ENCODE results near the gene ZIK1.

Gene ZIK1

DNA sequence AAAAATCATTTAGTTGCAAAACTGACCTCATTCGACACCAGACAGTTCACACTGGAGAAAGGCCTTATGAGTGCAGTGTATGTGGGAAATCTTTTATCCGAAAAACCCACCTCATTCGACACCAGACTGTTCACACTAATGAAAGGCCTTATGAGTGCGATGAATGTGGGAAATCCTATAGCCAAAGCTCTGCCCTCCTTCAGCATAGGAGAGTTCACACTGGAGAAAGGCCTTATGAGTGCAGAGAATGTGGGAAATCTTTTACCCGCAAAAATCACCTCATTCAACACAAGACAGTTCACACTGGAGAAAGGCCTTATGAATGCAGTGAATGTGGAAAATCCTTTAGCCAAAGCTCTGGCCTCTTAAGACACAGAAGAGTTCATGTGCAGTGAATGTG is 23.0 kb downstream of the ZIK1 start:
- no peak for DNase-seq
- intact Hi-C loops (cut with DNase I), result no loop called here

GRCh38 chr19:57611113-57611512 is 27.2 kb downstream of the ZIK1 start:
- intact Hi-C loops (cut with DNase I), result no loop called here
- DNase-seq, result no peak

- peak; percentile 82 to 98 (median 91) for DNase-seq
- intact Hi-C loops (cut with DNase I), result no loop called here
Measured at GRCh38 chr19:57613941-57614743, 30.2 kb downstream of the ZIK1 start, which contains the start of gene ZNF134. Gene ZNF134 (plus strand): TSS chr19:57614242. CDS start chr19:57619469, 5,227 bp downstream.

- DNase-seq, result no peak
- intact Hi-C loops (cut with DNase I), result no loop called here
Measured at GRCh38 chr19:57615346-57615745, 31.4 kb downstream of the ZIK1 start.

DNA sequence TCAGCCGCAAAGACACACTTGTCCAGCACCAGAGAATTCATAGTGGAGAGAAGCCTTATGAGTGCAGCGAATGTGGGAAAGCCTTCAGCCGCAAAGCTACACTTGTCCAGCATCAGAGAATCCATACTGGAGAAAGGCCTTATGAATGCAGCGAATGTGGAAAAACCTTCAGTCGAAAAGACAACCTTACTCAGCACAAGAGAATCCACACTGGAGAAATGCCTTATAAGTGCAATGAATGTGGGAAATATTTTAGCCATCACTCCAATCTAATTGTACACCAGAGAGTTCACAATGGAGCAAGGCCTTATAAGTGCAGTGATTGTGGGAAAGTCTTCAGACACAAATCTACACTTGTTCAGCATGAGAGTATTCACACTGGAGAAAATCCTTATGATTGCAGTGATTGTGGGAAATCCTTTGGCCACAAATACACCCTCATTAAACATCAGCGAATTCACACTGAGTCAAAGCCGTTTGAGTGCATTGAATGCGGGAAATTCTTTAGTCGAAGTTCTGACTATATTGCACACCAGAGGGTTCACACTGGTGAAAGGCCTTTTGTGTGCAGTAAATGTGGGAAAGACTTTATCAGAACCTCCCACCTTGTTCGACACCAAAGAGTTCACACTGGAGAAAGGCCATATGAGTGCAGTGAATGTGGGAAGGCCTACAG is 36.9 kb downstream of the ZIK1 start:
- no peak for DNase-seq
- intact Hi-C loops (cut with DNase I), result no loop called here

DNA sequence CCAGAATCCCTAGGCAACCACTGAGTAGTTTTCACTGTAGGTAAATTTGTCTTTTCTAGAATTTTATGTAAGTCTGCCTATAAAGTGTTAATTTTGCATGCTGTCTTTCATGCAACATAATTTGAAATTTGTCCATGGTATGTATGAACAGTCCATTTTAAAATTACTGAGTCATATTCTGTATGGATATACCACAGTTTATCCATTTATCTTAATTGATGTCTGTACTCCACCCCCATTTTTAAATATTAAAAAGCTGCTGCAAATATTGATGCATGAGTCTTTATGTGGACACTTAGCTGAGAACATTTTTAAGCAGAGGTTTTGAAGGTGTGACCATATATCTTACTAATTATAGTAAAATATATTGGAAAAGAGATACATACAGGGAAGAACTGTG is 39.1 kb downstream of the ZIK1 start:
- DNase-seq, result no peak
- intact Hi-C loops (cut with DNase I), result no loop called here

GRCh38 chr19:57632987-57633831 is 49.3 kb downstream of the ZIK1 start, which contains the start of gene ZNF211:
Gene ZNF211 (plus strand): TSS chr19:57633168. CDS start chr19:57633347, 179 bp downstream.
- DNase-seq, result peak; percentile 84 to 99 (median 92)
- intact Hi-C loops (cut with DNase I), result loop anchor here (10.0 kb wide), 1 partner anchor 52 kb away; the partner anchor contains the start of gene ZNF551

DNA sequence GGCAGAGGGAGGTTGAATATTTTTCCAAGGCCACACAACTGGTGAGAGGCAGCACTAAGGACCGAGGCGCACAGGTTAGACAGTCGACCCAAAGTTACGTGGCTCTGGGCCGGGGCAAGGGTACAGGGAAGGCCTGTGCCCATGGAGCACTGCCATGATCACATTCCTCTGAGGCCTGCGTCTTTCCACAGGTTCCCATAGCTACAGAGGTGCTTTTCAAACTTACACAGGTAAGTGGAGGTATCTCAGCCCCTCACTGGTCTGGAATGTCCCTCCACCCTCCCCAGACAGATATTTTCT is 49.8 kb downstream of the ZIK1 start:
- intact Hi-C loops (cut with DNase I), result loop anchor here (10.0 kb wide), 1 partner anchor 51 kb away; the partner anchor contains the start of gene ZNF551
- no peak for DNase-seq

- no peak for DNase-seq
- intact Hi-C loops (cut with DNase I), result loop anchor here (10.0 kb wide), 1 partner anchor 47 kb away; the partner anchor contains the start of gene ZNF551
Measured at GRCh38 chr19:57637379-57637778, 53.4 kb downstream of the ZIK1 start.

DNA sequence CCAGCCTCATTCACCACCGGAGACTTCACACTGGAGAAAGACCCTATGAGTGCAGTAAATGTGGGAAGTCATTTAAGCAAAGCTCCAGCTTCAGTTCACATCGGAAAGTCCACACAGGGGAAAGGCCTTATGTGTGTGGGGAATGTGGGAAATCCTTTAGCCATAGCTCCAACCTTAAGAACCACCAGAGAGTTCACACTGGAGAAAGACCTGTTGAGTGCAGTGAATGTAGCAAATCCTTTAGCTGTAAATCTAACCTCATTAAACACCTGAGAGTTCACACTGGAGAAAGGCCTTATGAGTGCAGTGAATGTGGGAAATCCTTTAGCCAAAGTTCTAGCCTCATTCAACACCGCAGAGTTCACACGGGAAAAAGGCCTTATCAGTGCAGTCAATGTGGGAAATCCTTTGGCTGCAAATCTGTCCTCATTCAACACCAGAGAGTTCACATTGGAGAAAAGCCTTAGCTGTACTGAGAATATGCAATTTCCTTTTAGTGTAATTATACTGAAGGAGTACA is 57.8 kb downstream of the ZIK1 start:
- no peak for DNase-seq
- intact Hi-C loops (cut with DNase I), result no loop called here

DNA sequence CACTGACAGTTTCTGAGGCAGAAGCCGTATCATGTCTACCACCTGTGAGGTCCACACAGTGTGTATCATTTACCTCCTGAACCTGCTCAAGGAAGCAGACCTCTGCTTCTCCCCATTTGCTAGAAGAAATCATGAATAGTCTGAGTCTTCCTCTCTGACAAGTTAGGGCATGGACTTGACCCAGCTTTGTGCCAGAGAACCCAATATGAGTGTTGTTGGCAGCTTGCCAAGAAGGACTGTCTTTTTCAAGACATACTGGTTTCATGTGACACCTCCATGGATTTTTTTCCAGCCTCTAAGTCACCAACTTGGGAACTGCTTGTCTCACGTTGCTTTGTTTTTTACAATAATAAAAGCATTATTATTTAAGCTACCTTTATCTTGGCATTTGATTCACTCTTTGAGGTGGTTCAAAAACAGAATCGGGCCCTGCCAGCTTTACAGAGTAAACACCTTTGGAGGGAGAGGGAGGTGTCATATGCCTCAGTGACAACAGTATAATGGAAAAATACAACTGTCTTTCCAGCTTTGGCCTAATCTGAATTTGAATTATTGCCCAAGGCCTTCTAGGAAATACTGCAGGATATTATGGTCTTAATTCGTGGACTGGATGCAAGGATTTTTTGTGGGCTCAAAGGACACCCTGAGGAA is 58.6 kb downstream of the ZIK1 start:
- intact Hi-C loops (cut with DNase I), result no loop called here

More for the DNA sequence above, 58.6 kb downstream of the ZIK1 start:
- DNase-seq, result no peak
